ENCODE results near the gene PGLYRP4.
"Not testable (repeated sequence)": the region's sequence is repeated elsewhere in the genome, so short reads cannot be mapped to it uniquely, and the experiment has no call there.

The PGLYRP4 gene

DNA sequence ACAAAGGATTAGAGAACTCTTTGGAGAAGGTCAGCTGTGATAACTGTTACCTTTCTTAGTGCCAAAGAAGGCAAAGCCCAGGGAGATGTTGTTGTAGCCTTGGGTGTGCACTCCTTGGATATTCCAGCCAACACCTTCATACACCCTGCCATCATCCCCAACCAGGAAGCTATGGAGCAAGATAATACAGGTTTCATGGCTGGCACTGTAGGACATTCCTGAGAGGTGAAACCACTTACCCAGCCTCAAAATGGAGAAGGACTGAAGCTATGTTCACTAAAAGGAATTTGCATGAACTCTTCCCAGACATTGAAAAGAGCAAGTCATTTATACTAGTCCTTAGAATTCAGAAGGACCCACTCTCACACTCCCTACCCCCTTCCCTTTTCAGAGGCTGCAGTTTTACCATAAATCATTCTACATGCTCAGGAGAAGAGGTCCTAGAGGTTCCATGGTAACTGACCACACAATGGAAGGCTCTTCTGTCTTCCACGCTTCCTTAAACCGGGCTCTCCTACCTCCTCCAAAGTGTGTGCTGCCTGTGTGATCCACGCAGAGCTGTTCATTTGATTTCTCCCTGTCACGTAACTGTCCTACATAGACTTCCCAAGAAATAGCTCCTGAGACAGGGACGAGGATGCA is 5.5 kb downstream of the PGLYRP4 start:
- no peak for FAIRE-seq

DNA sequence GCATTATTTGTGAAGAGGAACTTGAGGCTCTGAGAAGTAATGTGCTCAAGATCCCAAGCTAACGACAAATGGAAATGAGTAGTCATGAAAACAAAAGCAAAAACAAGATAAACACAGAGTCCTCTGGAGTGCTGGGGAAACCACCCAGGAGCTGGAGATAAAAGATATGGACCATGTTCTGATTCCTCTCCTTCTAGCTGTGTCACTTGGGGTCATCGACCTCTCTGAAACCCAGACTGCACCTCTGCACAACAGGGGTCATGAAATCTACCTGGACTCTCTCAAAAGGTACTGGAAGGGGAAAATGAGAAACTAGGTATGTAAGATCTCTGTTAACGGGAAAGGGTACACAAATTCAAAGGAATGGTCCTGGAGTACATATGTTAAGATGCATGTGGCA is 6.5 kb downstream of the PGLYRP4 start:
- DNase-seq (ENCODE audit: extremely low spot score, insufficient read length, low read depth) (no peak), FAIRE-seq (no peak)

More for the DNA sequence above, 5.5 kb downstream of the PGLYRP4 start:
- no peak for DNase-seq (ENCODE audit: extremely low spot score, insufficient read length, low read depth)

DNA sequence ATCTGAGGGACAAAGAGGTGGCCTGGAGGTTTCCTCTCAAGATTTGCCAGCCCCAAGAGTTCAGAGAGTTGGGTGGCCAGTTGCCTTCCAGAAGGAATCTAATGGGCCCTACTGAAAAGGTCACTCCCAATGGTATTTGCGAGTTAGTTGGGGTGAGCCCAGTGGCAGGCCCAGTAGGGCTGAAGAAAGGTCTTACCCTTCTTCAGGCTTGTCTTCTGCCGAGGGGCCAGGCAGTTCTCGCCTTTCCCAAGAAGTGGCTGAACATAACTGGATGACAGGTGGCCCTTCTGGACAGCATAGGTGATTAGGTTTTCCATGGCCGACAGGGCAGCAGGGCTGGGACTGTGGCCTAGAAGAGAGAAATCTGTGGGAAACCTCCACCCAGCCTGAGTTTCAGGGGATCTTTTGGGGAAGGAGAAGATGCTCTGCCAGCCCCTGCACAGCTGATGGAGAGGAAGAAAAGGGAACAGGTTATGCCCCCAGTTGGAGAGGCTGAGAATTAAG is 7.2 kb downstream of the PGLYRP4 start:
- DNase-seq (ENCODE audit: extremely low spot score, insufficient read length, low read depth): no peak

DNA sequence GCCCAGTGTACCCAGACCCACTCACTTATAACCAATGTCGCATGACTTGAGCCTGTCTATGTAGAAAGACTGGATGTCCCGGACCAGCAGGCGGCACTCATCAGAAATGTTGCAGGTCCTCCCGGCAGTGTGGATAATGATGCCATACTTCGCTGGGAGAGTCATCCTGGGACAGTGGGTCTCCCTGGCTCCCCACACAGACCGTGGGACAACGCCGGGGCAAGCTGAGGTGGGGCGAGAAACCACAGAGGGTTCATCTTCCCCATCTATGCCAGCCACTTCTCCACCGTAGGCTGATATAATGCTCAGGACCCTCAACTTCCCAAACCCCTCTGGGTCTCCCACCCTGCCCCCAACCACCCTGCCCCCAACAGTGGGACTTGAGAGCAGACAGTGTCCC is 8.3 kb downstream of the PGLYRP4 start:
- DNase-seq (ENCODE audit: extremely low spot score, insufficient read length, low read depth) (no peak), FAIRE-seq (no peak)

More for the DNA sequence above, 7.2 kb downstream of the PGLYRP4 start:
- no peak for FAIRE-seq

DNA sequence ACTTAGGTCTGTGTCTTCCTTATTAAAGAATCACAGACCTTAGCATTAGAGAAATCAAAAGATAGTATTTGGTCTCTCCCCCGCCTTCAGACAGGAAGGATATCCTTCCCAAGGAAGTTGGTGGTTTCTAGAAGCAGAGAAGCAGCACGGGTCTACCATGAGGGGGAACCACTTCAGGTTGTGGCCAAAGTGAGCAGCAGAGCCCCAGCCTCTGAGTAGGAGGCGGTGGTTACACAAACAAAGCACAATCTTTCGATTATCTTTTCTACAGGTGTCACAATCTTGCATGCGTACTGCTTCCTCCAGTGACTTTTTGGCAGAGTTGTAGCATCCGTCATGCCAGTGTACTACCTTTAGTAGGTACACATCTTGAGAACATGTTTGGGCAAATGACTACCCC is 8.8 kb downstream of the PGLYRP4 start:
- DNase-seq (ENCODE audit: extremely low spot score, insufficient read length, low read depth): no peak
- no peak for FAIRE-seq

DNA sequence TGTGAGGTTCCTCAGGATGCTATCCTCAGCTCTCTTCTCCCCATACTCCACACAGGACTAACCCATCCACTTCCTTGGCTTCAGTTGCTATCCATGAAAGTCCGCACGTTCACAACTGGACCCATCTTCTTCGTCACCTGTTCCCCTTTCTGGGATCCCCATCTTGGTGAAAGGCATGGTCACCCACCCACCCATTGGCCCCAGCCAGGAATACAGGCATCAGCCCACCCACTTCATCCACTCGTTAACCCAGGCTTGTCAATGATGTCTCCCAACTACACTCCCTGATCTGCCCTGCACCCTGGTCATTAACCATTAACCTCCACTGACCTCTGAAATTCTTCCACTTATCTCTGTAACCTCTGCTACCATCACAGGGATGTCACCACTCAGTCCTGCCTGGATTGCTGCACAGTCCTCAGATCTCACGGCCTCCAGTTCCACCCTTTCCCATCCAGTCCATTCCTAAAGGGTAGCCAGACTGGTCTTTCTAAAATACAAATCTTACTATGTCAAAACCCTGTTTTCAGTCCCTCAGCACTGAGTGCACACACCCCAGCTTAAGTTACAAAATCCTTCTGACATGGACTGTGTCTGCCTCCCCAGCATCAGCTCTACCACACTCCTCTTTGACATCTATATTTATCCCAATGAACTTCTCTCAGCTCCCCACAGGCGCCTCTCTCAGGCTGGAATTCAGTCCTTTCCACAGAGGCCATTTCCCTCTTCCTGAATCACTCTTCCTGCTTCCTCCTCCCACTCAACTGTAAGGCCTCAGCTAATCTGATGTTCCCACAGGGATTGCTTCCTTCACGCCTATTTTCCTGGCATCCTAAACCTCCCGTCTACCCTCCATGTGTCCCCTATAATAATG is 10.4 kb downstream of the PGLYRP4 start:
- no peak for FAIRE-seq
- DNase-seq (ENCODE audit: extremely low spot score, insufficient read length, low read depth): no peak

DNA sequence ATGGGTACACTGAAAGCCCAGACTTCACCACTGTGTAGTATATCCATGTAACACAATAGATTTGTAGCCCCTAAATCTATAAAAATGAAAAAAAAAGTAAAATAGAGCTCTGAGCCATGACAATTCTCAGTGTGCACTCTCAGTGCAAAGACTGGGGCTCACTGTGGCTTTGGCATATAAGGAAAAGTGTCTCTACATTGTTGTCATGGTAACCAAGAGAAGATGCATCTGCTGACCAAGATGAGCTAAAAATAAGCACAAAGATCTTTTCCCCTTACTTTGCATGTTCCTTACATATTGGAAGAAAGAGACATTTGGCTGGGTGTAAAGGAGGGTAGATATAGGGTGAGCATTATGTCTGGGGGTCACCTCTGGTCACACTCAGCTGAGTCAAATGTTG is 12.0 kb downstream of the PGLYRP4 start:
- no peak for FAIRE-seq
- no peak for DNase-seq (ENCODE audit: extremely low spot score, insufficient read length, low read depth)

DNA sequence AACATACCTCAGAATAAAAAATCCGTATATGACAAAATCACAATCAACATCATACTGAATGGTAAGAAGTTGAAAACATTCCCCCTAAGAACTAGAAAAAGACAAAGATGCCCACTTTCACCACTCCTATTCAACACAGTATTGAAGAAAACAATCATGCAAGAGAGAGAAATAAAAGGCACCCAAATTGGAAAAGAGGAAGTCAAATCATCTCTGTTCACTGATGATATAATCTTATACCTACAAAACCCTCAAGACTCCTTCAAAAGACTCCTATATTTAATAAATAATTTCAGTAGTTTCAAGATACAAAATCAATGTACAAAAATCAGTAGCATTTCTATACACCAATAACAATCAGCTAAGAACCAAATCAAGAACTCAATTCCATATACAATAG is 14.7 kb downstream of the PGLYRP4 start:
- no peak for DNase-seq (ENCODE audit: extremely low spot score, insufficient read length, low read depth)
- FAIRE-seq: no peak

DNA sequence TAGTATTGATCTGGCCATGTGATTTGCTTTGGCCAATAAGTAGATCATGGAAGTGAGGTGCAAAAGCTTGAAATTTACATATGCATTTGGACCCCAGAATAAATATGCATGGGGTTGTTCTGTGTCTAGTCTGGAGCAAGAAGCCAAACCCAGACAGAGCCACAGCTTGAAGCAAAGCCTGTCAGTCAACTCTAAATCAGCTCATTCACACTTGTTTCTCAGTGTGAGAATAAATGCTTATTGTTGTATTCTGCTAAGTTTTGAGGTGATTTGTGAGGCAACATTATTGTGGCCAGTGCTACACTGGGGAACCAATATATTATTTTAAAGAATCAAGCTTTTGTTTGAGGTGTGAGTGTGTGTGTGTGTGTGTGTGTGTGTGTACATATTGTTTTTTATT is 23.7 kb downstream of the PGLYRP4 start:
- no peak for DNase-seq (ENCODE audit: extremely low spot score, insufficient read length, low read depth)
- FAIRE-seq: no peak

DNA sequence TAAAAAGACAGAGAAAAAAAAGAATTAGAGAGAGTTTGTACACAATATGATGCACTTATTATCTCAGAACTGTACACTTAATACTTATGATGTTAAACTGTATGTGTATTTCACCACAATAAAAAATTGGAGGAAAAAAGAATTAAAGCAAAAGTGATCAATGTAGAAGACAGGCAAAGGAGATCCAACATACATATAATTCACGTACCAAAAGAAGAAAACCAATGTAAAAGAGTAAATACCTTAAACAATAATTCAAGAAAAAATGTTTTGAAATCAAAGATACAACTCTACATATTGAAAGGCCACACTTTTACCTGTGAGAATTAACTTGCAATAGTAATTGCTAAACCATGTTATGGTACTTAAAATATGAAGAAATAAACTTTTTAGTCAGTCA is 26.1 kb downstream of the PGLYRP4 start:
- no peak for DNase-seq (ENCODE audit: extremely low spot score, insufficient read length, low read depth)
- no peak for FAIRE-seq

DNA sequence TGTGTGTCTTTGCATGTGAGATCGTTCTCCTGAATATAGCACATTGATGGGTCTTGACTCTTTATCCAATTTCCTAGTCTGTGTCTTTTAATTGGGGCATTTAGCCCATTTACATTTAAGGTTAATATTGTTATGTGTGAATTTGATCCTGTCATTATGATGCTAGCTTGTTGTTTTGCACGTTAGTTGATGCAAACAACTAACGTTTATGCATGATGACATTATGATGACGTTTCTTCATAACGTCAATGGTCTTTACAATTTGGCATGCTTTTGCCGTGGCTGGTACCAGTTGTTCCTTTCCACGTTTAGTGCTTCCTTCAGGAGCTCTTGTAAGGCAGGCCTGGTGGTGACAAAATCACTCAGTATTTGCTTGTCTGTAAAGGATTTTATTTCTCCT is 30.5 kb downstream of the PGLYRP4 start:
- FAIRE-seq; DNase-seq (ENCODE audit: extremely low spot score, insufficient read length, low read depth): not testable (repeated sequence)

DNA sequence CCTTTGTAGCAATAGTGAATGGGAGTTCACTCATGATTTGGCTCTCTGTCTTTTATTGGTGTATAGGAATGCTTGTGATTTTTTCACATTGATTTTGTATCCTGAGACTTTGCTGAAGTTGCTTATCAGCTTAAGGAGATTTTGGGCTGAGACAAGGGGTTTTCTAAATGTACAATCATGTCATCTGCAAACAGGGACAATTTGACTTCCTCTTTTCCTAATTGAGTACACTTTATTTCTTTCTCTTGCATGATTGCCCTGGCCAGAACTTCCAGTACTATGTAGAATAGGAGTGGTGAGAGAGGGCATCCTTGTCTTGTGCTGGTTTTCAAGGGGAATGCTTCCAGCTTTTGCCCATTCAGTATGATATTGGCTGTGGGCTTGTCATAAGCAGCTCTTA is 32.6 kb downstream of the PGLYRP4 start:
- not testable (repeated sequence) for DNase-seq (ENCODE audit: extremely low spot score, insufficient read length, low read depth); FAIRE-seq

DNA sequence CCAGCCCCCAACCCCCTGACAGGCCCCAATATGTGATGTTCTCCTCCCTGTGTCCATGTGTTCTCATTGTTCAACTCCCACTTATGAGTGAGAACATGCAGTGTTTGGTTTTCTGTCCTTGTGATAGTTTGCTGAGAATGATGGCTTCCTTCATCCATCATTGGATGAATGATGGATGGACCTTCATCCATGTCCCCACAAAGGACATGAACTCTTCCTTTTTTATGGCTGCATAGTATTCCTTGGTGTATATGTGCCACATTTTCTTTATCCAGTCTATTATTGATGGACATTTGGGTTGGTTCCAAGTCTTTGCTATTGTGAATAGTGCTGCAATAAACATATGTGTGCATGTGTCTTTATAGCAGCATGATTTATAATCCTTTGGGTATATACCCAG is 34.3 kb downstream of the PGLYRP4 start:
- FAIRE-seq; DNase-seq (ENCODE audit: extremely low spot score, insufficient read length, low read depth): not testable (repeated sequence)

DNA sequence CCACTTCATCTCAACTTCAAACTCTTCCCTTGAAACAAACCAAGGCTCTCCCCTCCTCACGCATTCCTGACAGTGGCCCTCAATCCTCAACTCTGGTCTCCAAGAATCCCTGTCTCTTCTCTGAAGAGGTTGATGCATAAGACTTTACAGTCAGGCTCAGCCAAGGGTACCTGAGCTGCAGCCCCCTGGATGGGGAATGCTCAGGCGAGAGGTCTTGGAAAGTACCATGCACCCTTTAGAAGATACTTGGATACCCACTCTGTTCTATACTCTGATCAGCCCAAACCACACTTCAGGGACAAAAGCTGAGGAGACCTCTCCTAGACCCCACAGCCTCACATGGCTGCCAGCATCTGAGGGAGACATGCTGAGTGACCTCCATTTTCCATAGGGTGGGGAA is 35.4 kb downstream of the PGLYRP4 start:
- FAIRE-seq: no peak
- no peak for DNase-seq (ENCODE audit: extremely low spot score, insufficient read length, low read depth)

DNA sequence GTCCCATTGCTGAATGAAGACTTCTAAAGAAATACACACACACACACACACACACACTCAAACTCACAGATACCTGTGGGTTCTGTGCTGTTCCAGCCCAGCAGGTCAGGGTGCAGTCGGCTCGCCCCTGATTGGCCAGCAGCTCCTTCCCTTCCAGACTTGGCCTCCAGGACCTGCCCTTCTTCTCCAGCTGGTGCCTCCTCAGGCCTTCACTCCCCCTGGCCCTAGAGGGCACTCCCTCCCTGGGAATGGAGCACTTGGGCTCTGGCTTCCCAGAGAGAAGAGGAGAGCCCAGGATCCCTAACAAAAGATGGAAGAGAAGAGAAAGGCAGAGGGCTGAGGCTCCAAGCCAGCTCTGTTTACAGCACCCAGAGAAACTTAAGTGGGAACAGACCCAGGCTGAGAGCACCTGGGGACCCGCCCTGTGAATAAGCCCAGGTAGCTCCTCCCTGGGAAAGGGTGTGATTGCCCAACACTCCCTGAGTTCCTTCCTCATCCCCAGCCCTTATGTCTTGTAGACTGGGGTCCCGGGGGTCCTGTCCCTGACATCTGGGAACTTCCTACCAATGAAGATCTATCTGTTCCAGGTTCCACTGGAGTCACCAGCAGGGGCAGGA is 36.0 kb downstream of the PGLYRP4 start, which contains the start of gene PGLYRP3:
Gene PGLYRP3 (minus strand): TSS at position 383 of the 617 bp plus-strand sequence. CDS start 2,287 bp downstream, outside the sequence.
- FAIRE-seq (no peak), DNase-seq (ENCODE audit: extremely low spot score, insufficient read length, low read depth) (no peak)

DNA sequence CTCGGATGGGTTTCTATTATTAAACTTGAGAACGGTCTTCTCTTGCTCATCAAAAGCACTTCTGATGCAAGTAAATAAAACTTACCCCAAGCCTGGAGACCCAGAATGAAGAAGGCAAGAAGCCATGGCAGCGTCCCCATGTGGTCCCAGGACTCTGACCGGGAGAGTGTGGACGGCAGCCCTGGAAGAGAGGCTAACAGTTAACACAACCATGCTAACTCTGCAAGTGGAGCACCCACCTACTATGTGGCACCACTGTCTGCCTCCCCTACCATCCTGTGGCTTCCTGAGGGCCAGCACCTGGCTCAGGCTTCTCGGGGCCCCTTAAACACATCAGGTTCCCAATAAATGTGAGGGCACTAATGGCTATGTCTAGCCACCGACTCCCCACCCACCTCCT is 38.1 kb downstream of the PGLYRP4 start:
- no peak for FAIRE-seq

DNA sequence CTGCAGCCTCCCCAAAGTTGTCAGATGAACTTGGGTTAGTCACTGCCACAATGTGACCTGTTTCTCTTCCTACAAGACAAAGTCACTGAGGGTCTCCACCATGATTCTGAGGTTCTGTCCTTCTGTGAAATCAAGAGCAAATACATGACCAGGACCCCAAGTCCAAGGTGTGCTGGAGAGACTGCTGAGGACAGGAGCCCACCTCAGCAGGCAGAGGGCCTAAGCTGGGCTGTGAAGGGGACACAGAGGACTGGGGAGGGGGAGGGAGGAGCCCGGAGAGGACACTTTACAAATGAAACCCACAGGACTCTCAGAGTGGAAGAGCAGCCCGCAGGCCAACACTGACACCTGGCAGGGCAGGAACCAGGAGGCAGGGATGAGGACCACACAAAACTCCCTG is 39.2 kb downstream of the PGLYRP4 start:
- DNase-seq (ENCODE audit: extremely low spot score, insufficient read length, low read depth) (no peak), FAIRE-seq (no peak)

More for the DNA sequence above, 38.1 kb downstream of the PGLYRP4 start:
- no peak for DNase-seq (ENCODE audit: extremely low spot score, insufficient read length, low read depth)

DNA sequence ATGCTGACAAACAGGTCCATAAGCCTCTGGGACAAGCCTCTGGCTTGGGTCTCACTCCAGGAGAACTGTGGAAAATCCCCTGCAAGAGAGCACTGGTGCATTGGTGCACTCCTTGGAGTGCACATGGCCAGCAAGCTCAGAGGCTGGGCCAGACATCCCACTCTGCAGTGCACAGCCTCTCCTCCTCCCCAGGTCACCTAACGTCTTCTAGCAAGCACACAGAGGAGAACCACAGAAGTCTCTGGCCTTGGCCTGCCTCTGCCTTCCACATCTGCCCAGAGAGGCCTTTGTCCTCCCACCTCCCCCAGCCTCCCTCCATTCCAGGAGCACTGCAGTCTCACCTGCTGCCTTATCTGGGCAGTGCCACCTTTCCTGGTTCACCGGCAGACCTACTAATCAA is 40.1 kb downstream of the PGLYRP4 start:
- DNase-seq (ENCODE audit: extremely low spot score, insufficient read length, low read depth): no peak
- FAIRE-seq: no peak

DNA sequence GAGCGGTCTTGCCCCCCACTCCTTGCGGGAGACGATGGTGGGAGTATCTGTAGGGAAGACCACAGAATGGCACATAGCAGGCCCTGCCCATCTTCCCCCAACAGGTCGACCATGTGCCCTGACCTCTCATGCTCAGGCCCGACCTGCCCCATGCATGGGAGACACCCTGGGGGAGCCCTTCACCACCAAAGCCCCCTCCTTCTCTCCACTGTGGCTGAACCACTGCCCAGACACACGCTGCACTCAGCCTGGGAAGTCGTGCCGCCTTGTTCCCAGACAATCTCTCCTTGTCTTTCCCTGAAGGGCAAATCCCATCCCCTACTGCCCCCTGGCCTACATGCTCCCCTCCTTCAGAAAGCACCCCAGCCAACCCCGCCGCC is 41.4 kb downstream of the PGLYRP4 start:
- no peak for DNase-seq (ENCODE audit: extremely low spot score, insufficient read length, low read depth)
- FAIRE-seq: no peak

DNA sequence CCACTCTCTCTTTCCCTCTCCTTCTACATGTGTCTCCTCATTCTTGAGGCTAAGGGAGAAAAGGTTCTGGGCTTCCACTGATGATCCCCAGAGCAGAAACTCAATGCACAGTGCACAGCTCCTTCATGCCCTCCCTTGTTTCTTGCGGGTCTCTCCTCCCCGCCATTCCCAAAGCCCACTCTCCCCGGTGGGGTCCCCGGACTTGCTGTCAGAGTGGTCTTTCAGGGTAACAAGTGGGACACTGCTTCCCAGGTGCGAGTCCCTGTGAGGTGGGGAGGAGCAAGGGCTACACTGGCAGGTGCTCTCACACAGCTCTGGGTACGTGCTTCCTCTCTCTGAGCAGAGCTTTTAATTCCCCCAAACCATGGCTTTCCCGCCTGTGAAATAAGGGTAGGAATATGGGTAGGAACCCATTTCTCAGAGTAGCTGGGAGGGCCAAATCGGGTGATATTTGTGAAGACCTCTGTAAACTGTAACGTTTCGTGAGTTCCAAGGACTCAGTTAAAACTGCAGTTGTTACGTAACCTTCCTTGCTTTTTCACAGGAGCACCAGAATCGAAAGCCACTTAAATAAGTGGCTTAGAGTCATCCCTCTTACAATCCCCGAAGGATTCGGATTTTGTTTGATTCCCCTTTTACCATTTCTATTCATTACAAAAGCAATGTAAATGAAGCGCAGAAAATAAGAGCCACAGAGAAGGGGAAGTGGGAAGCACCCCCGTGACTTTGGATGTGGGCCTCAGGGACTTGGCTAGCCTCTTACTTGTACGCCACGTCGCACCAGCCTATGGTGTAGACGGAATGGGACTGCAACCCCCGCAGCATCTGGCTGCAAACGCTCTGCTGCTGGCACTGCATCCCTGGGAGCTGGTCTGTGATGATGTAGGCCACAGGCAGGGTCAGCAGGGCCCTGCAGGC is 42.1 kb downstream of the PGLYRP4 start:
- DNase-seq (ENCODE audit: extremely low spot score, insufficient read length, low read depth): no peak
- no peak for FAIRE-seq

Data from GM18507 (cell line).